ENCODE data around the gene ZNF217. TPM values are rescaled to one million over a fixed set of nuclear protein-coding genes. Genes with fewer than 3 reads are reported as not detected.

Gene ZNF217
- total and polyA plus RNA-seq, 7 experiments from 2014 or later, result 17.3 to 104 (median 75.6) TPM

DNA sequence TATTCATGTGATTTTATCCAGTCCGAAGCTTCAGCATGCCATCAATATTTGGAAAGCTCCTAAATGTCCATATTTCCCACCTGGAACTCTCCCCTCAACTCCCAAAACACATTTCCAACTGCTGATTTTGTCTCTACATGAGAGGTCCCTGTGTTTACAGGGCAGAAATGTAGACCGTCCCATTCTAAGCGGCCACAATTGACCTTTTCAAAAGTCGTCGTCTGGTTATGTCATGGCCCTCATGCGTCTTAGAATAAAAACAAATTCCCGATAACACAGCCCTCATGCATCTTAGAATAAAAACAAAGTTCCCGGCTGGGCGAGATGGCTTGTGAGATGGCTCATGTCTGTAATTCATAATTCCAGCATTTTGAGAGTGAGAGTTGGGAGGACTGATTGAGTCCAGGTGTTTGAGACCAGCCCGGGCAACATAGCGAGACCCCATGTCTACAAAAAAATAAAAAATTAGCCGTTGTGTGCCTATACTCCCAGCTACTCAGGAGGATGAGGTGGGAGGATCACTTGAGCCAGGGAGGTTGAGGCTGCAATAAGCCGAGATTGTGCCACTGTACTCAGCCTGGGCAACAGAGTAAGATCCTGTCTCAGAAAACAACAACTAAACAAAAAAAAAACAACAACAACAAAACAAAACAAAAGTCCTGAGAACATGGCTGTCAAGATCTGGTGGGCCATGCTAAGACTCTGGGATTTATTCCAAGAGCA, 6.4 kb upstream of the ZNF217 start:
- ATAC-seq, result no peak
- peaks cover 10 to 21% of the 10 kb centered on the region in 2 donors for H3K4me1 ChIP-seq (ENCODE audit: control insufficient read depth in 2 of 2, insufficient read depth in 2 of 2, low read length in 2 of 2)
- Mint-ChIP-seq H3K4me3 (peak overlapping the region in 1 of 10 donors; percentile 1), H3K9me3 (no peaks in the 10 kb centered on the region), H3K27me3 (no peaks in the 10 kb centered on the region), H3K4me1 (peaks cover 28 to 81% (median 72%) of the 10 kb centered on the region in 7 donors), H3K27ac (peak overlapping the region in 7 of 9 donors; percentile 47 to 97 (median 90)), H3K36me3 (peaks cover 0 to 25% (median 20%) of the 10 kb centered on the region in 5 donors)
- H3K4me3 ChIP-seq (ENCODE audit: low read length), result no peak overlapping the region
- ChIA-PET POLR2A (interaction anchor here (1.0 to 2.2 kb wide), 4 partner anchors 9 to 20 kb away, joined by 3 to 22 read pairs (median 4); no protein-coding TSS in a partner anchor), CTCF (interaction anchor here (0.8 kb wide), 1 partner anchor 340 kb away, joined by 3 read pairs; no protein-coding TSS in a partner anchor)
- no peaks in the 10 kb centered on the region for H3K27me3 ChIP-seq (ENCODE audit: control insufficient read depth in 2 of 2, insufficient read depth in 2 of 2, low read length in 2 of 2)
- DNase-seq, result peak in 1 of 9 donors; percentile 4
- no peaks in the 10 kb centered on the region for H3K36me3 ChIP-seq (ENCODE audit: control insufficient read depth in 2 of 3, insufficient read depth in 3 of 3, low read length in 3 of 3)
- intact Hi-C loops (cut with micrococcal nuclease), result loop anchor here in 1 of 2 donors (5.0 kb wide), 1 partner anchor 92 kb away; no protein-coding TSS in a partner anchor
- no peak overlapping the region for H3K27ac ChIP-seq (ENCODE audit: low read depth, low read length)
- H3K9me3 ChIP-seq (ENCODE audit: control insufficient read depth in 2 of 3, low read length in 3 of 3), result no peaks in the 10 kb centered on the region

DNA sequence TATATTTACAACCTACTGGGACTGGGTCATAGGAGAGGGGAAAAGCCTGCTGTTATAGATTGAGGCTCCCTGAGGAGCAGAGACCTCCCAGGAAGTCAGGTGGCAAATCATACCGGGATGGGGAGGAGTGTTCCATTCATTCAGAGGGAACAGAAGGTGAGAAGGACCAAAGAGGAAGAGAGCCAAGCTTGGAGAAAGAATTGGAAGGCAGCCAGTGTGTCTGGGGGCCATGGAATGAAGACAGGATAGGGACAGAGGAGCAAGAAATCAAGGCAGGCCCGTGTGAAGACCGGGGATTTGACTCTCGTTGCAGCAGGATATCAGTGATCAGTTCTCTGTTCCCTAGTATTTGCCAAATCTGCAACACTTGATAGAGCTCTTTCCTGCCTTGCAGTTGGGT, 5.7 kb upstream of the ZNF217 start:
- Histone ChIP-seq H3K4me3 (ENCODE audit: low read length) (no peak overlapping the region), H3K36me3 (ENCODE audit: control insufficient read depth in 2 of 3, insufficient read depth in 3 of 3, low read length in 3 of 3) (no peaks in the 10 kb centered on the region), H3K9me3 (ENCODE audit: control insufficient read depth in 2 of 3, low read length in 3 of 3) (no peaks in the 10 kb centered on the region), H3K27ac (ENCODE audit: low read depth, low read length) (peak overlapping the region; percentile 66), H3K4me1 (ENCODE audit: control insufficient read depth in 2 of 2, insufficient read depth in 2 of 2, low read length in 2 of 2) (peaks cover 10 to 21% of the 10 kb centered on the region in 2 donors), H3K27me3 (ENCODE audit: control insufficient read depth in 2 of 2, insufficient read depth in 2 of 2, low read length in 2 of 2) (no peaks in the 10 kb centered on the region)
- Mint-ChIP-seq H3K4me3 (peak overlapping the region in 3 of 10 donors; percentile 1 to 45 (median 40)), H3K27ac (peak overlapping the region; percentile 81 to 97 (median 90)), H3K36me3 (peaks cover 0 to 20% (median 14%) of the 10 kb centered on the region in 5 donors), H3K4me1 (peaks cover 25 to 81% (median 67%) of the 10 kb centered on the region in 7 donors), H3K9me3 (no peaks in the 10 kb centered on the region), H3K27me3 (no peaks in the 10 kb centered on the region)
- ATAC-seq (no peak), DNase-seq (no peak)
- ChIA-PET POLR2A (interaction anchor here (1.0 to 7.1 kb wide), 4 partner anchors 10 to 45 kb away, joined by 3 to 60 read pairs (median 14); no protein-coding TSS in a partner anchor), CTCF (interaction anchor here (0.8 kb wide), 1 partner anchor 341 kb away, joined by 3 read pairs; no protein-coding TSS in a partner anchor)
- intact Hi-C loops (cut with micrococcal nuclease), result loop anchor here in 1 of 2 donors (5.0 kb wide), 1 partner anchor 93 kb away; no protein-coding TSS in a partner anchor

- DNase-seq (peak in 1 of 9 donors; percentile 10), ATAC-seq (no peak)
- Histone ChIP-seq H3K36me3 (ENCODE audit: control insufficient read depth in 2 of 3, insufficient read depth in 3 of 3, low read length in 3 of 3) (no peaks in the 10 kb centered on the region), H3K4me3 (ENCODE audit: low read length) (peak overlapping the region; percentile 13), H3K27ac (ENCODE audit: low read depth, low read length) (peak overlapping the region; percentile 66), H3K27me3 (ENCODE audit: control insufficient read depth in 2 of 2, insufficient read depth in 2 of 2, low read length in 2 of 2) (no peaks in the 10 kb centered on the region), H3K4me1 (ENCODE audit: control insufficient read depth in 2 of 2, insufficient read depth in 2 of 2, low read length in 2 of 2) (peaks cover 10 to 21% of the 10 kb centered on the region in 2 donors), H3K9me3 (ENCODE audit: control insufficient read depth in 2 of 3, low read length in 3 of 3) (no peaks in the 10 kb centered on the region)
- Mint-ChIP-seq H3K9me3 (no peaks in the 10 kb centered on the region), H3K27ac (peak overlapping the region; percentile 81 to 97 (median 90)), H3K4me3 (peak overlapping the region in 8 of 10 donors; percentile 23 to 92 (median 46)), H3K27me3 (no peaks in the 10 kb centered on the region), H3K36me3 (peaks cover 0 to 20% (median 14%) of the 10 kb centered on the region in 5 donors), H3K4me1 (peaks cover 25 to 81% (median 67%) of the 10 kb centered on the region in 7 donors)
- POLR2A ChIA-PET, result interaction anchor here (0.5 to 7.1 kb wide), 5 partner anchors 10 to 46 kb away, joined by 3 to 60 read pairs (median 5); no protein-coding TSS in a partner anchor
- intact Hi-C loops (cut with micrococcal nuclease), result loop anchor here in 1 of 2 donors (5.0 kb wide), 1 partner anchor 93 kb away; no protein-coding TSS in a partner anchor
- CTCF ChIA-PET, result interaction anchor here (0.8 kb wide), 1 partner anchor 341 kb away, joined by 3 read pairs; no protein-coding TSS in a partner anchor
These were observed 5.4 kb upstream of the ZNF217 start for GRCh38 chr20:53599044-53599362.

GRCh38 chr20:53598140-53599043, 4.8 kb upstream of the ZNF217 start:
- Mint-ChIP-seq H3K27ac (peak overlapping the region; percentile 81 to 97 (median 90)), H3K4me3 (peak overlapping the region; percentile 22 to 92 (median 48)), H3K36me3 (peaks cover 0 to 18% (median 14%) of the 10 kb centered on the region in 5 donors), H3K4me1 (peaks cover 25 to 75% (median 62%) of the 10 kb centered on the region in 7 donors), H3K9me3 (no peaks in the 10 kb centered on the region), H3K27me3 (no peaks in the 10 kb centered on the region)
- H3K27ac ChIP-seq (ENCODE audit: low read depth, low read length), result peak overlapping the region; percentile 66
- H3K9me3 ChIP-seq (ENCODE audit: control insufficient read depth in 2 of 3, low read length in 3 of 3), result no peaks in the 10 kb centered on the region
- peaks cover 0 to under 1% (median 0%) of the 10 kb centered on the region in 3 experiments for H3K36me3 ChIP-seq (ENCODE audit: control insufficient read depth in 2 of 3, insufficient read depth in 3 of 3, low read length in 3 of 3)
- ChIA-PET CTCF (no interaction called here), POLR2A (interaction anchor here (0.5 to 7.1 kb wide), 6 partner anchors 11 to 55 kb away, joined by 3 to 62 read pairs (median 14); no protein-coding TSS in a partner anchor)
- ATAC-seq, result no peak
- H3K4me3 ChIP-seq (ENCODE audit: low read length), result peak overlapping the region; percentile 13
- DNase-seq, result peak in 1 of 9 donors; percentile 20
- intact Hi-C loops (cut with micrococcal nuclease), result loop anchor here in 1 of 2 donors (5.0 kb wide), 1 partner anchor 94 kb away; no protein-coding TSS in a partner anchor
- no peaks in the 10 kb centered on the region for H3K27me3 ChIP-seq (ENCODE audit: control insufficient read depth in 2 of 2, insufficient read depth in 2 of 2, low read length in 2 of 2)
- H3K4me1 ChIP-seq (ENCODE audit: control insufficient read depth in 2 of 2, insufficient read depth in 2 of 2, low read length in 2 of 2), result peaks cover 10 to 21% of the 10 kb centered on the region in 2 donors

DNA sequence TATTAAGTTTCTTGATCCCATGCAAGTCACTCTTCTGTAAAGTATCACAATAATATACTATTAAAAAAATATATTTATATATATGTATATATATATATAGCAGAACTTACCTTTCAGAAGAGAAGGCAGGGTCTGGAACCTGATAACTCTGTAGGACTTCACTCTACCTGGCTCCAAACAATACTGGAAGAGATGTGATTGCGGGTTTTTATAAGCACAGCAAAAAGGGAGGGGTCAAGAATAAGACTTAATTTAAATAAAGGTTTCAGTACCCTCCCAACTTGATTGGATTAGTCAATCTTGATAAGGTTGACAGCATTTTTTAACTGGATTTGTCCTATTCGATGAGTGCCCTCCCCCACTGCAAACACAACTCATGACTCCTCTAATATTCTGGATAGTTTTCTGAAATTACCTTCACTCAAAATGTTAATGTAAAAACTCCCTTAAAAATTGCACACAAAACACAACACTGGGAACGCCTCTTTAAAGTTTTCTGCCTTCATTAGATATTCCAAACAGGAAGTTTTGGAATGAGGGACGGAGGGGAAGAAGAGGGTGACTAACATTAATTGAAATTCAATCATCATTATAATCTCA, 4.0 kb upstream of the ZNF217 start:
- Mint-ChIP-seq H3K4me1 (peaks cover 23 to 72% (median 59%) of the 10 kb centered on the region in 7 donors), H3K9me3 (no peaks in the 10 kb centered on the region), H3K27ac (peak overlapping the region; percentile 90 to 99 (median 93)), H3K36me3 (peaks cover 0 to 17% (median 11%) of the 10 kb centered on the region in 5 donors), H3K27me3 (no peaks in the 10 kb centered on the region), H3K4me3 (peak overlapping the region in 8 of 10 donors; percentile 29 to 93 (median 84))
- H3K9me3 ChIP-seq (ENCODE audit: control insufficient read depth in 2 of 3, low read length in 3 of 3), result no peaks in the 10 kb centered on the region
- ATAC-seq (no peak), DNase-seq (no peak)
- POLR2A ChIA-PET, result interaction anchor here (0.6 to 7.1 kb wide), 12 partner anchors 12 to 337 kb away, joined by 3 to 136 read pairs (median 4); no protein-coding TSS in a partner anchor
- H3K27ac ChIP-seq (ENCODE audit: low read depth, low read length), result peak overlapping the region; percentile 95
- peaks cover 0 to 6% (median 0%) of the 10 kb centered on the region in 3 experiments for H3K36me3 ChIP-seq (ENCODE audit: control insufficient read depth in 2 of 3, insufficient read depth in 3 of 3, low read length in 3 of 3)
- peaks cover 10 to 21% of the 10 kb centered on the region in 2 donors for H3K4me1 ChIP-seq (ENCODE audit: control insufficient read depth in 2 of 2, insufficient read depth in 2 of 2, low read length in 2 of 2)
- H3K4me3 ChIP-seq (ENCODE audit: low read length), result no peak overlapping the region
- intact Hi-C loops (cut with micrococcal nuclease), result loop anchor here in 1 of 2 donors (5.0 kb wide), 1 partner anchor 95 kb away; no protein-coding TSS in a partner anchor
- no peaks in the 10 kb centered on the region for H3K27me3 ChIP-seq (ENCODE audit: control insufficient read depth in 2 of 2, insufficient read depth in 2 of 2, low read length in 2 of 2)
- CTCF ChIA-PET, result interaction anchor here (0.6 to 1.5 kb wide), 4 partner anchors 12 to 80 kb away, joined by 4 read pairs; no protein-coding TSS in a partner anchor
